Mesendoderm (in vitro differentiated cells): ENCODE measurements around the gene LBHD1. TPM values are rescaled to one million over a fixed set of nuclear protein-coding genes. Genes with fewer than 3 reads are reported as not detected.

Experiments
- small RNA-seq: library from polyadenylated mRNA; stranded (forward); fragments of <200 nt; extraction: miRNeasy Mini kit (QIAGEN cat#:217004); gene quantifications from one replicate; pipeline ENCODE3, GENCODE V24; 2013; ENCODE audit not compliant: insufficient read depth

LBHD1 gene

Small RNA genes within 50 kb of the gene (small RNA-seq; reads per million reads assigned to genes)
- gene SNORA57, result not detected
